Astrocyte (in vitro differentiated cells and primary cell): Measurements from ENCODE around the gene TFF2.

Source experiments
- CTCF ChIP-seq: IDR thresholded peaks from 2 replicates; pipeline ENCODE4 v1.5.1; 2011; ENCODE audit warnings: low read depth, mild to moderate bottlenecking, inconsistent platforms, low read length, moderate library complexity; ENCODE audit not compliant: insufficient read depth
- EZH2 ChIP-seq: IDR thresholded peaks from 2 replicates; pipeline ENCODE4 v1.6.1; 2012; ENCODE audit warnings: mild to moderate bottlenecking, low read length, inconsistent platforms; ENCODE audit not compliant: insufficient read depth

- no peak for TF ChIP-seq CTCF
- TF ChIP-seq EZH2, result no peak
Observed at GRCh38 chr21:42395905-42396651, 45.3 kb upstream of the TFF2 start, which contains the start of gene TMPRSS3.
